Kidney glomerular epithelial cell (primary cell): ENCODE measurements around the gene SDR42E1.

Experiments
- DNase-seq: peaks from one replicate; lab custom pipeline; 2025; lab: John Stamatoyannopoulos, UW

Gene SDR42E1

DNA sequence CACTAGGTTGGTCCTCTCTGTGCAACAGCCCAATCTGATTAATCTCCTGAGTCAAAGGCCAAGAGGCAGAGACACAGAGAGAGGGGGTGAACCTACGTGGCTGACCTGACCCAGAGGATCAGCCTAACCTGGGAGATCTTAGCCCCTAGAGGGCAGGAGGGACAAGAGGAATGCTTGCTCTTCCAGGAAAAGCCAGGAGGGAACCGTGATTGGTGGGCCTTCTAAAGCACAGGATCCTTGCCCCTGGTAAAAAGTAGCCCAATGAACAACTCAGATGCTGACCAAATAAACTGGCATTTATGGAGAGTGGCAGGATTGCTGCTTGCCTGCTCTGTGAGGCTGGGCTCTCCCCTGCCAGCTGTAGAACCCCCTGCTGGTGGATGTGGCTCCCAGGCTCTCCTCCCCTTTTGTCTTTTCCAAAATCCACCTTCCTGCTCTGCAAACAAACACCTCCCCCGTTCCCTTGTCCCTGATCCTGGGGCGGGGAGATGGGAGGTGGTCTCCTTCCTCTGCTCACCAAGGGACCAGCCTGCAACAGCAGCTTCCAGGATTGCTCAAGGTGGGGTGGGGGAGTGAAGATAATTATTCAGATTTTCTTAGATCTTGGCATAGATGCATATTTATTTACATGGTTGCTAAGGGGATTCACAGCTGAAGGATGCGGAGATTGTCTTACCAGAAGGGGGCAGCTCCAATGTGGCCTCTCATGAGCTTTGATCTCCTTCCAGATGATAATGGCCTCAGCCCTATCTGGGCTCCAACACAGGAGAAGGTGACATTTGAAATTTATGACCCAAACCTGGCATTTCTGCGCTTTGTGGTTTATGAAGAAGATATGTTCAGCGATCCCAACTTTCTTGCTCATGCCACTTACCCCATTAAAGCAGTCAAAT is 71.9 kb downstream of the SDR42E1 start:
- DNase-seq, result no peak
